Astrocyte (in vitro differentiated cells and primary cell): ENCODE measurements around the gene AMPH. TPM values are rescaled to one million over a fixed set of nuclear protein-coding genes. Genes with fewer than 3 reads are reported as not detected.

ENCODE experiments used
- DNase-seq: peaks from one replicate; pipeline ENCODE4 v3.0.0-alpha.2; 2010; ENCODE audit warnings: low read depth
- FAIRE-seq: peaks from 2 replicates; lab custom pipeline; 2011; peaks lifted over from hg19 to GRCh38; lab: Jason Lieb, UNC
- H2AFZ ChIP-seq: 2 replicates; pipeline ENCODE4 v1.6.0; 2012; ENCODE audit warnings: low read depth, low read length, inconsistent platforms
- H3K27ac ChIP-seq: 2 replicates; pipeline ENCODE4 v1.5.1; 2011; ENCODE audit warnings: low read depth, low read length, inconsistent platforms
- H3K27me3 ChIP-seq: 2 replicates; pipeline ENCODE4 v1.6.0; 2011; ENCODE audit warnings: low read length, inconsistent platforms; ENCODE audit not compliant: insufficient read depth
- H3K36me3 ChIP-seq: 2 replicates; pipeline ENCODE4 v1.5.1; 2011; ENCODE audit warnings: low read length, inconsistent platforms; ENCODE audit not compliant: insufficient read depth
- H3K4me1 ChIP-seq: 2 replicates; pipeline ENCODE4 v1.5.1; 2011; ENCODE audit warnings: low read length, inconsistent platforms; ENCODE audit not compliant: insufficient read depth
- H3K4me2 ChIP-seq: 2 replicates; pipeline ENCODE4 v1.6.0; 2012; ENCODE audit warnings: low read length, inconsistent platforms
- H3K4me3 ChIP-seq: 2 replicates; pipeline ENCODE4 v1.5.1; 2011; ENCODE audit warnings: low read depth, mild to moderate bottlenecking, low read length, inconsistent platforms; ENCODE audit not compliant: insufficient read depth
- H3K79me2 ChIP-seq: 2 replicates; pipeline ENCODE4 v1.6.0; 2012; ENCODE audit warnings: mild to moderate bottlenecking, low read length, inconsistent platforms; ENCODE audit not compliant: insufficient read depth
- H3K9ac ChIP-seq: 2 replicates; pipeline ENCODE4 v1.6.0; 2012; ENCODE audit warnings: mild to moderate bottlenecking, low read length, inconsistent platforms
- H3K9me3 ChIP-seq: 2 replicates; pipeline ENCODE4 v1.5.1; 2012; ENCODE audit warnings: low read depth, mild to moderate bottlenecking, low read length, inconsistent platforms; ENCODE audit not compliant: insufficient read depth
- H4K20me1 ChIP-seq: 2 replicates; pipeline ENCODE4 v1.6.0; 2012; ENCODE audit warnings: low read length, inconsistent platforms; ENCODE audit not compliant: insufficient read depth
- H3K27ac Mint-ChIP-seq: one replicate; pipeline ENCODE4 v1.8.0; 2021; ENCODE audit warnings: mild to moderate bottlenecking, mixed read lengths; ENCODE audit not compliant: unreplicated experiment
- H3K27me3 Mint-ChIP-seq: one replicate; pipeline ENCODE4 v1.8.0; 2021; ENCODE audit warnings: low read depth, mixed read lengths; ENCODE audit not compliant: unreplicated experiment
- H3K36me3 Mint-ChIP-seq: one replicate; pipeline ENCODE4 v1.8.0; 2021; ENCODE audit warnings: low read depth, mixed read lengths; ENCODE audit not compliant: unreplicated experiment
- H3K4me1 Mint-ChIP-seq: one replicate; pipeline ENCODE4 v1.8.0; 2021; ENCODE audit warnings: low read depth, mixed read lengths; ENCODE audit not compliant: unreplicated experiment
- H3K4me3 Mint-ChIP-seq: one replicate; pipeline ENCODE4 v1.8.0; 2021; ENCODE audit warnings: mild to moderate bottlenecking, moderate library complexity, mixed read lengths; ENCODE audit not compliant: unreplicated experiment
- H3K9me3 Mint-ChIP-seq: one replicate; pipeline ENCODE4 v1.8.0; 2021; ENCODE audit warnings: mild to moderate bottlenecking, mixed read lengths; ENCODE audit not compliant: unreplicated experiment
- EZH2 ChIP-seq: IDR thresholded peaks from 2 replicates; pipeline ENCODE4 v1.6.1; 2012; ENCODE audit warnings: mild to moderate bottlenecking, low read length, inconsistent platforms; ENCODE audit not compliant: insufficient read depth
- total RNA-seq: library from RNA; stranded (reverse); gene quantifications from 2 replicates; pipeline ENCODE4 v1.2.1, GENCODE V29; 2021
- TF ChIP-seq, protein P1 (sequence below): IDR thresholded peaks from 2 replicates; pipeline ENCODE4 v1.5.1; 2011; ENCODE audit warnings: low read depth, mild to moderate bottlenecking, inconsistent platforms, low read length, moderate library complexity; ENCODE audit not compliant: insufficient read depth

AMPH gene
- total RNA-seq, 1 donor from 2014 or later = 2.9 TPM

DNA sequence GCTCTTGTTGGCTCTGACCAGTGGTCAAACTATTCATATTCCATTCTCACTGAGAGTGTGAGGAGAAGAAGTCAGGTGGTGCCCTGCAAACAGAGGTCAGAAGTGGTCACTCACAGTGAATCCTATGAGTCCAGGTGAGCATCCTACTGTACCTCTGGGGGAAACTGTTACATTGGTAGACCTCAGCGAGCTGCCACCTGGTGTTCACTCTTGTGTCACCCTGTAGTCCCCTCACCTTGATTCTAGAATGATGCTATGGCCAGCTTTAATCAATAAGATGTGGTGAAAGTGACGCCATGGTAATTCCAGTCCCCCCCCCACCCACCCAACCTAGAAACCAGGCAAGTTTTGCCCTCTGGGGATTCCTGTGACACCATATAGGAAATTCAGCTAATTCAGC is 1.2 kb upstream of the AMPH start:
- no peak overlapping the region for H3K4me3 ChIP-seq
- no peak overlapping the region for H3K9ac ChIP-seq
- no peak overlapping the region for H3K4me3 Mint-ChIP-seq
- no peaks in the 10 kb centered on the region for H3K36me3 Mint-ChIP-seq
- no peak overlapping the region for H3K27ac Mint-ChIP-seq
- peaks cover 30% of the 10 kb centered on the region for H3K27me3 Mint-ChIP-seq
- no peak for FAIRE-seq
- peaks cover 6% of the 10 kb centered on the region for H3K4me1 Mint-ChIP-seq
- peaks cover 6% of the 10 kb centered on the region for H4K20me1 ChIP-seq
- no peaks in the 10 kb centered on the region for H3K9me3 ChIP-seq
- H3K9me3 Mint-ChIP-seq = peaks cover 2% of the 10 kb centered on the region
- no peak overlapping the region for H2AFZ ChIP-seq
- no peaks in the 10 kb centered on the region for H3K79me2 ChIP-seq
- no peaks in the 10 kb centered on the region for H3K27me3 ChIP-seq
- H3K4me1 ChIP-seq = peaks cover 4% of the 10 kb centered on the region
- no peak overlapping the region for H3K4me2 ChIP-seq
- DNase-seq = no peak
- H3K36me3 ChIP-seq = no peaks in the 10 kb centered on the region
- no peak overlapping the region for H3K27ac ChIP-seq
- TF ChIP-seq EZH2 = no peak
- TF ChIP-seq, protein P1, sequence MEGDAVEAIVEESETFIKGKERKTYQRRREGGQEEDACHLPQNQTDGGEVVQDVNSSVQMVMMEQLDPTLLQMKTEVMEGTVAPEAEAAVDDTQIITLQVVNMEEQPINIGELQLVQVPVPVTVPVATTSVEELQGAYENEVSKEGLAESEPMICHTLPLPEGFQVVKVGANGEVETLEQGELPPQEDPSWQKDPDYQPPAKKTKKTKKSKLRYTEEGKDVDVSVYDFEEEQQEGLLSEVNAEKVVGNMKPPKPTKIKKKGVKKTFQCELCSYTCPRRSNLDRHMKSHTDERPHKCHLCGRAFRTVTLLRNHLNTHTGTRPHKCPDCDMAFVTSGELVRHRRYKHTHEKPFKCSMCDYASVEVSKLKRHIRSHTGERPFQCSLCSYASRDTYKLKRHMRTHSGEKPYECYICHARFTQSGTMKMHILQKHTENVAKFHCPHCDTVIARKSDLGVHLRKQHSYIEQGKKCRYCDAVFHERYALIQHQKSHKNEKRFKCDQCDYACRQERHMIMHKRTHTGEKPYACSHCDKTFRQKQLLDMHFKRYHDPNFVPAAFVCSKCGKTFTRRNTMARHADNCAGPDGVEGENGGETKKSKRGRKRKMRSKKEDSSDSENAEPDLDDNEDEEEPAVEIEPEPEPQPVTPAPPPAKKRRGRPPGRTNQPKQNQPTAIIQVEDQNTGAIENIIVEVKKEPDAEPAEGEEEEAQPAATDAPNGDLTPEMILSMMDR = no peak

DNA sequence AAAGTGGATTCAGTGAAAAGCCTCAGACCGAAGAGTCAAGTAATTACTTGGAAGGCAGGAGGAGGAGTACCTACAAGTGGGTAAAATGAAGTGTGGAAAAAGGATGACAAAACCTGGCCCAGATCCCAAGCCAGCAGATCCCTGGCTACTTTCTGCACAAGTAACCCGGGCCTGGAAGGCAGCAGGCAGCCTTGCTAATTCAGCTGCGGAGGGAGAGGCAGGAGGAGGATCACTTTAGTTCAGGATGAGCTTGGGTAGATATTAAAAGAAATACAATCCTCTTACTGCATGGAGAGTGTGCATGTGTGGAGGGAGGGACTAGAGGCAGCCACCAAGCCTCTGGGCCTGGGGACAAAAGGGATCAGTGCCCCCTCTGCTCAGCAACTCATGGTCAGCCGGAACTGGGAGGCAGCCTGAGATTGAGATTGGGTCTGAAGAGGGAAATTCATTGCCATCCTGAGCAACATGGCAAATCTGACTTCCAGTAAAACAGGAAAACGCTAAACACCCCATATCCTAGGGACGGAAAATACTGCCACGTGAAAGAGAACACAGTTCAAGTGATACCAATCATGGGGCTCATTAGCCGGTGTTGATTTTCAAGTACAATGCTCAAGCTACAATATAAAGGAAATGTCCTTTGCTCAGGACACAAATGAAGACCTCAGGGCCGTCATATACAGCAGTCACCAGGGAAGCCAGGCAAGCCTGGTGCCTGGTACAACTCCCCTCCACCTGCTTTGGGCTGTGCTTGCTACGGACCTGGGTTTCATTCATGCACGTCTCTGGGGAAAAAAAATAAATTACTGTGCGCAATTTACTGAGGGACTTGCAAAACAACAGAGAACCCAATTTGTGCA is 1.3 kb downstream of the AMPH start:
- H3K4me3 ChIP-seq = peak overlapping the region; percentile 57

More for the DNA sequence above, 1.3 kb downstream of the AMPH start:
- peaks cover 2% of the 10 kb centered on the region for H3K9me3 Mint-ChIP-seq
- Histone ChIP-seq H3K4me1 (peaks cover 4% of the 10 kb centered on the region), H3K27me3 (no peaks in the 10 kb centered on the region), H3K27ac (no peak overlapping the region), H3K9ac (no peak overlapping the region), H3K79me2 (no peaks in the 10 kb centered on the region), H3K4me2 (peak overlapping the region; percentile 91), H4K20me1 (peaks cover 6% of the 10 kb centered on the region), H3K36me3 (no peaks in the 10 kb centered on the region), H2AFZ (no peak overlapping the region), H3K9me3 (no peaks in the 10 kb centered on the region)
- peak; percentile 27 for DNase-seq
- H3K4me1 Mint-ChIP-seq = peaks cover 6% of the 10 kb centered on the region
- peaks cover 30% of the 10 kb centered on the region for H3K27me3 Mint-ChIP-seq
- no peak for TF ChIP-seq EZH2
- TF ChIP-seq, protein P1 = no peak
- H3K4me3 Mint-ChIP-seq = peak overlapping the region; percentile 81
- no peaks in the 10 kb centered on the region for H3K36me3 Mint-ChIP-seq
- no peak for FAIRE-seq
- no peak overlapping the region for H3K27ac Mint-ChIP-seq
